ENCODE measurements around the gene MB. TPM values are rescaled to one million over a fixed set of nuclear protein-coding genes. Genes with fewer than 3 reads are reported as not detected.

Gene MB
- total RNA-seq, 1 donor from 2014 or later, result not detected

DNA sequence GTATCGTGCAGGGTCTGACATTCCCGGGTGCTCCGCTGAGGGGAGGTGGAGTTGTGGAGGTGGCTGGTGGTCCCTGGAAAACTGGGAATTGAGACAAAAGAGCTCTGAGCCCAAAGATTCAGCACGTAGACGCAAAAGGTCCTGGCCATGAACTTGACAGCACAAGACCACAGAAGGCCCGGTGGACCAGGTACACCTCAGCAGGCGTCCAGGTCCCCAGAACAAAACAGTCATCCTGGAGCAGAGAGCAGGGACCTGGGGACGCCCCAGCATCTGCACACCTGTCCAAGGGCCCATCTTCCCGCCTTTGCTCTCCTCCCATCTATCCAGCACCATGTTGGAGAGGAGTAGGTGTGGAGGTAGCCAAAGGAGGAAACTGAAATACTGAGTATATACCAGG, 13.8 kb upstream of the MB start:
- TF ChIP-seq, protein P1, sequence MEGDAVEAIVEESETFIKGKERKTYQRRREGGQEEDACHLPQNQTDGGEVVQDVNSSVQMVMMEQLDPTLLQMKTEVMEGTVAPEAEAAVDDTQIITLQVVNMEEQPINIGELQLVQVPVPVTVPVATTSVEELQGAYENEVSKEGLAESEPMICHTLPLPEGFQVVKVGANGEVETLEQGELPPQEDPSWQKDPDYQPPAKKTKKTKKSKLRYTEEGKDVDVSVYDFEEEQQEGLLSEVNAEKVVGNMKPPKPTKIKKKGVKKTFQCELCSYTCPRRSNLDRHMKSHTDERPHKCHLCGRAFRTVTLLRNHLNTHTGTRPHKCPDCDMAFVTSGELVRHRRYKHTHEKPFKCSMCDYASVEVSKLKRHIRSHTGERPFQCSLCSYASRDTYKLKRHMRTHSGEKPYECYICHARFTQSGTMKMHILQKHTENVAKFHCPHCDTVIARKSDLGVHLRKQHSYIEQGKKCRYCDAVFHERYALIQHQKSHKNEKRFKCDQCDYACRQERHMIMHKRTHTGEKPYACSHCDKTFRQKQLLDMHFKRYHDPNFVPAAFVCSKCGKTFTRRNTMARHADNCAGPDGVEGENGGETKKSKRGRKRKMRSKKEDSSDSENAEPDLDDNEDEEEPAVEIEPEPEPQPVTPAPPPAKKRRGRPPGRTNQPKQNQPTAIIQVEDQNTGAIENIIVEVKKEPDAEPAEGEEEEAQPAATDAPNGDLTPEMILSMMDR (conservative IDR thresholded peaks at IDR 0.05; ENCODE audit: low read depth, low read length), result no peak
- no peak overlapping the region for H3K4me3 ChIP-seq (ENCODE audit: low read depth, low read length)
- no peak for DNase-seq (ENCODE audit: low read depth)

DNA sequence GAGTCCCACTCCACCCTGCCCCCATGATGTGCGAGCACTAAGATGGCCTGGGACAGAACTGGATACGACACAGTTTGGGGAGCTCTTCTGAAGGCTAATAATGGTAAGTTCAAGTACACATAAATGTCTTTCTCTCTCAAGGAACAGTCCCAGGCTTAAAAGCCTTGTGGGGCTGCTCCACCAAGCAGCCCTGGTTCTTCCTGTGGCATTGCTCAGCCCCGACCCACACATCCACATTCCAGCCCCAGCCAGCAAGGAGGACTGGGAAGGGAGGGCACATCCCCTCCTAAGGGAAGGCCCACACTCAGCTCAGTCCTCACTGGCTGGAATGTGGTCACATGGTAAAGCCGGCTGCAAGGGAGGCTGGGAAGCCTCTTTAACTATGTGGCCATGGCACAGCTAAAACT, 13.3 kb upstream of the MB start:
- DNase-seq (ENCODE audit: low read depth), result no peak
- H3K4me3 ChIP-seq (ENCODE audit: low read depth, low read length), result no peak overlapping the region
- TF ChIP-seq, protein P1 (conservative IDR thresholded peaks at IDR 0.05; ENCODE audit: low read depth, low read length), result no peak

DNA sequence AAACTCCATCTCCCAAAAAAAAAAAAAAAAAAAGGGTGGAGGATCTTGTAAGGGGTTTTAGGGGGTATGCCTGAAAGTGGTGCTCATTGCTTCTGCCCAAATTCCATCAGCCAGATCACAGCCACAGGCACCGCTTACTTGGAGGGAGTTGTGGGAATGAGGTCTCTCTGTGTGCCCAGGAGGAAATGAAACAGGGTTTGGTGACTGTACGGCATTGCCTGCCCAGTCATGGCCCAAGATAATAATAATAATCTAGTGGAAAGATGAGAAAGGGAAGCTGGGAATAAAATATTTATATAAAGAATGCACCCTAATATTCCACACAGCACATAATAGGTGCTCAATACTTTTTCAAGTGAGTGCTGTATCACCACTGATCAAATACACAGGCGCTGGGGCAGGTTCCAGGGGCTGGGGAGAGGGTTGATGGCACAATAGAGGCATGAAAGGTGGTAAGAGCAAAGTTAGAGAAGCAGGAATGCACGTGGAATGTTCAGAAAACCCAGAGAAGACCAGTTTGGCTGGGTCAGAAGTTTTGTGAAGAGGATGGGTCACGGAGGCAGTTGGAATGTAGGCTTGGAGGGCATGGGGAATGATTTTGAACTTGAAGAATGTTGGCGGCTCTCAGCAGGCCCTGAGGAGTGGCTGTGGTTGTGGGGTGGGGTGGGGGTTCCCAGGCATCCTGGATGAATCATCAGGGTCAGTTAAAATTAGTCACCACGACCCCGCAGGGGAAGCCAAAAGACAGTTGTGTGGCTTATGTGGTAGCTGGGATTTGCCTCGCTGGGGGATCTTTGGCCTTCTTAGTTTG, 12.5 kb upstream of the MB start:
- DNase-seq (ENCODE audit: low read depth), result peak; percentile 94
- TF ChIP-seq, protein P1 (conservative IDR thresholded peaks at IDR 0.05; ENCODE audit: low read depth, low read length), result no peak
- no peak overlapping the region for H3K4me3 ChIP-seq (ENCODE audit: low read depth, low read length)

DNA sequence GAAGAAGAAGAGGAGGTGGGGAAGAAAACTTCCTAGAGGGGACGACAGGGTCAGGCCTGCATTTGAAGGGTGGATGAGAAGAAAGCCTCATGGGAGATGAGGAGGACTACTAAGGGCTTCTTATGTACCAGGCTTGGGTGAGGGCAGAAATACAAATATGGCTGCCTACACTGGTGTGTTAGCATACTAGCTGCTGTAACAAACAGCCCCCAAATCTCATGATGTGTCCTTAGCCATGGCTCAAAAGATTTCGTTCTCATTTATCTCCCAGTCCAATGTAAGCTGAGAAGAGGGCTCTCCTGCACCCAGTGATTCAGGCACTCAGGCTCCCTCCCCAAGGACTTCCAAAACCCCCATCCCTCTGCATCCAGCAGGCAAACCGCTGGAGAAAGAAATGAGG, 11.6 kb upstream of the MB start:
- TF ChIP-seq, protein P1 (conservative IDR thresholded peaks at IDR 0.05; ENCODE audit: low read depth, low read length), result no peak
- H3K4me3 ChIP-seq (ENCODE audit: low read depth, low read length), result no peak overlapping the region
- DNase-seq (ENCODE audit: low read depth), result no peak

GRCh38 chr22:35627267-35628041, 10.3 kb upstream of the MB start:
- TF ChIP-seq, protein P1 (conservative IDR thresholded peaks at IDR 0.05; ENCODE audit: low read depth, low read length), result peak; percentile 63
- DNase-seq (ENCODE audit: low read depth), result no peak
- H3K4me3 ChIP-seq (ENCODE audit: low read depth, low read length), result peak overlapping the region; percentile 59

DNA sequence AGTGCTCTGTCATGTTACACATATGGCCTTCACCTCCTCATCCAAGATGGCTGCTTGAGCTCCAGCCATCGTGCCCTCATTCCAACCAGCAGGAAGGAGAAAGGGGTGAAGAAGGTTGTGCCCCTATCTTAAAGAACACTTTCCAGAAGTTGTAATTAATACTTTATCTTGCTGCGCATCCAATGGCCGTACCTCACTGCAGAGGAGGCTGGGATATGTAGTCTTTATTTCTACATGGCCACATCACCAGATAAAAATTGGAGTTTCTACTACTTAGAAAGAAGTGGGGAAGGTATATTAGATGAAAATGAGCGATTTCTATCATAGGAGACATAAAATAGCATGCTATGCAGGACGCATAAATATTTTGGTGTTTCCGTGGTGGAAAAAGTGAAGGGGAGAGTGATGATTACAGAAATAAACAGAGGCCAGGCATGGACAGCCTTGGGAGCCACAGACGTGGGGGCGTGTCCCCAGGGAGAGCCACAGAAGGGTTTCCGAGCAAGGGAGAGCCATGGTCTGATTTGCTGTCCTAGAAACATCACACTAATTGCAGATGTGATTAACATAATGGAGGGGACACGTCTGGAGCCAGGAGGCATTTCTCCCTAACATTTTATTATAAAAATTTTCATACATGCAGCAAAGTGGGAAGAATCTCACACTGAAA, 8.8 kb upstream of the MB start:
- TF ChIP-seq, protein P1 (conservative IDR thresholded peaks at IDR 0.05; ENCODE audit: low read depth, low read length), result no peak
- DNase-seq (ENCODE audit: low read depth), result no peak
- no peak overlapping the region for H3K4me3 ChIP-seq (ENCODE audit: low read depth, low read length)
